GM18861 (cell line): ENCODE measurements around the gene PLIN1.

Experiments used
- ATAC-seq: cut with Tn5 transposase; IDR thresholded peaks from one replicate; pipeline ENCODE4 v1.9.1; 2021; ENCODE audit not compliant: unreplicated experiment

PLIN1 gene

GRCh38 chr15:89654301-89654761 is 24.8 kb downstream of the PLIN1 start:
- ATAC-seq, result no peak

GRCh38 chr15:89653578-89653977 is 25.6 kb downstream of the PLIN1 start:
- no peak for ATAC-seq

GRCh38 chr15:89652666-89653065 is 26.5 kb downstream of the PLIN1 start:
- ATAC-seq, result no peak

- ATAC-seq, result no peak
Measured at GRCh38 chr15:89652131-89652530, 27.0 kb downstream of the PLIN1 start.

GRCh38 chr15:89649716-89650115 is 29.5 kb downstream of the PLIN1 start:
- ATAC-seq, result no peak

GRCh38 chr15:89649013-89649625 is 30.0 kb downstream of the PLIN1 start:
- ATAC-seq, result no peak

- no peak for ATAC-seq
Measured at GRCh38 chr15:89648106-89649012, 30.8 kb downstream of the PLIN1 start.

GRCh38 chr15:89647191-89647851 is 31.8 kb downstream of the PLIN1 start:
- no peak for ATAC-seq

GRCh38 chr15:89646416-89647141 is 32.6 kb downstream of the PLIN1 start:
- ATAC-seq, result no peak

GRCh38 chr15:89645680-89646079 is 33.5 kb downstream of the PLIN1 start:
- no peak for ATAC-seq

GRCh38 chr15:89642106-89642505 is 37.1 kb downstream of the PLIN1 start:
- ATAC-seq, result no peak

GRCh38 chr15:89641053-89641452 is 38.1 kb downstream of the PLIN1 start:
- no peak for ATAC-seq

GRCh38 chr15:89640245-89640644 is 38.9 kb downstream of the PLIN1 start:
- no peak for ATAC-seq

- no peak for ATAC-seq
Measured at GRCh38 chr15:89633585-89633984, 45.6 kb downstream of the PLIN1 start.

- ATAC-seq, result no peak
Measured at GRCh38 chr15:89632563-89633430, 46.4 kb downstream of the PLIN1 start.

- no peak for ATAC-seq
Measured at GRCh38 chr15:89631902-89632264, 47.3 kb downstream of the PLIN1 start.

- no peak for ATAC-seq
Measured at GRCh38 chr15:89630974-89631901, 47.9 kb downstream of the PLIN1 start.

GRCh38 chr15:89630260-89630659 is 48.9 kb downstream of the PLIN1 start:
- no peak for ATAC-seq

- ATAC-seq, result no peak
Measured at GRCh38 chr15:89629829-89630228, 49.3 kb downstream of the PLIN1 start.
